ENCODE measurements around the gene RPL27.
A peak's percentile ranks its signal among the peaks of the same experiment; 100 is the strongest.

DNA sequence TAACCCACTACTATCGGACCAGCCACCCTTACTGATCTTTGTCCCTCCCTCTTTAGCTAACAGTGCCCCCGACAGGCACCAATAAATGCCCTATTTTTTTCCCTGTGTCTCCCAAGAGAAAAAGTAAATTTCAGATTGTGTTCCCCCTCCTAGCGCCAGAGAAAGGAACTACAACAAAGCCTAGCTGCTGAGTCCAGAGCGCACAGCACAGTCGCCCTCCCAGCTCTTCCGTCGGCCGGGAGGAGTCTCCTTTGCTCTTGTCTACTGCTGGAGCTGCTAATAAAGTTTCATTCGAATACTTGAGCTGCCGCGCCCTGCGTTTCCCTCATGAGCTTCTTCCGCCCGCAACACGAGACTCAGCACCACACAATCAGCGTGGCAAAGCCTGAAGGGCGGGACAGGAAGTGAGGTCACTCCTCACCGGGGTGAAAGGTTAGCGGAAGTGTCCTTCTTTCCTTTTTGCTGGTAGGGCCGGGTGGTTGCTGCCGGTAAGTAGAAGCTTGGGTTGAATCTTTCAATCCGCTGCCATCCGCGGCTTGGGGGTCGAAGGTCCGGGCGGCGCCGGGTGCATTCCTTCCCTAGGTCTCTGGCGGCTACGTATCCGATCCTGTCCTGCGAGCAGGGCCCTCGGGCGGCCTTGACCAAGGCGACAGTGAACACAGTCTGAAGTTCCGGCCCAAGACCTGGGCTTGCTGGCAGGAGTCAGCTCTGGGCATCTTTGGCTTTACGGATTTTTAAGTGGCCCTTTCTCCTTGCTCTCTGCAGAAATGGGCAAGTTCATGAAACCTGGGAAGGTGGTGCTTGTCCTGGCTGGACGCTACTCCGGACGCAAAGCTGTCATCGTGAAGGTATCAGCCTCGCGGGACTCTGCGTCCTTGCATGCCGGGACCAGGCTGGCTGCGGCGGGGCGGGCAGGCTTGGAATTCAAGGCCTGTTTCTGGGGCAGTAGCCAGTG, at the start of gene RPL27:
- TF ChIP-seq CTCF (IDR thresholded peaks at IDR 0.05) (peak; percentile 88 to 98 (median 96)), POLR2A (IDR thresholded peaks at IDR 0.05) (peak in 3 of 4 donors; percentile 80 to 87 (median 85))

Data from esophagus squamous epithelium (tissue), 4 donors.